ENCODE measurements around the gene RAPGEF3.

RAPGEF3 gene

GRCh38 chr12:47755655-47756562 is 2.8 kb downstream of the RAPGEF3 start:
- no peak for DNase-seq

GRCh38 chr12:47754881-47755280 is 3.8 kb downstream of the RAPGEF3 start:
- DNase-seq = no peak

GRCh38 chr12:47754126-47754525 is 4.6 kb downstream of the RAPGEF3 start:
- DNase-seq = no peak

GRCh38 chr12:47753021-47754001 is 5.4 kb downstream of the RAPGEF3 start:
- DNase-seq = no peak

GRCh38 chr12:47752552-47752951 is 6.1 kb downstream of the RAPGEF3 start:
- DNase-seq = no peak

GRCh38 chr12:47752121-47752520 is 6.6 kb downstream of the RAPGEF3 start:
- DNase-seq = no peak

- no peak for DNase-seq
Observed at GRCh38 chr12:47751561-47751960, 7.1 kb downstream of the RAPGEF3 start.

- no peak for DNase-seq
Observed at GRCh38 chr12:47750916-47751470, 7.7 kb downstream of the RAPGEF3 start.

- DNase-seq = no peak
Observed at GRCh38 chr12:47750229-47750798, 8.4 kb downstream of the RAPGEF3 start.

- no peak for DNase-seq
Observed at GRCh38 chr12:47748899-47749298, 9.8 kb downstream of the RAPGEF3 start.

GRCh38 chr12:47748507-47748828 is 10.2 kb downstream of the RAPGEF3 start:
- DNase-seq = no peak

GRCh38 chr12:47747596-47748506 is 10.8 kb downstream of the RAPGEF3 start:
- DNase-seq = no peak

- DNase-seq = no peak
Observed at GRCh38 chr12:47747126-47747525, 11.6 kb downstream of the RAPGEF3 start.

- no peak for DNase-seq
Observed at GRCh38 chr12:47746523-47746922, 12.2 kb downstream of the RAPGEF3 start.

- DNase-seq = no peak
Observed at GRCh38 chr12:47746073-47746472, 12.6 kb downstream of the RAPGEF3 start.

GRCh38 chr12:47745485-47746041 is 13.1 kb downstream of the RAPGEF3 start:
- DNase-seq = no peak

- DNase-seq = no peak
Observed at GRCh38 chr12:47744778-47745436, 13.8 kb downstream of the RAPGEF3 start.

- DNase-seq = peak; percentile 83
Observed at GRCh38 chr12:47744005-47744651, 14.6 kb downstream of the RAPGEF3 start.

GRCh38 chr12:47743311-47743860 is 15.3 kb downstream of the RAPGEF3 start:
- DNase-seq = no peak

- DNase-seq = peak; percentile 78
Observed at GRCh38 chr12:47742253-47742825, 16.3 kb downstream of the RAPGEF3 start.
